Trophoblast cell (in vitro differentiated cells and primary cell): Measurements from ENCODE around the gene NKTR. TPM values are rescaled to one million over a fixed set of nuclear protein-coding genes. Genes with fewer than 3 reads are reported as not detected.
"Not testable (repeated sequence)": the region's sequence is repeated elsewhere in the genome, so short reads cannot be mapped to it uniquely, and the experiment has no call there.

Source experiments
- DNase-seq, 2 donors: peaks; one replicate each; pipeline ENCODE4 v3.0.0-alpha.2; 2016
- H2AFZ ChIP-seq: 2 replicates; pipeline ENCODE4 v1.6.1; 2013; ENCODE audit warnings: low read length, moderate library complexity, mild to moderate bottlenecking; ENCODE audit not compliant: insufficient read depth, poor library complexity
- H2AK5ac ChIP-seq: 2 replicates; pipeline ENCODE4 v1.6.1; 2013; ENCODE audit warnings: mild to moderate bottlenecking, low read length
- H2BK120ac ChIP-seq: 2 replicates; pipeline ENCODE4 v1.6.1; 2013; ENCODE audit warnings: low read length, mild to moderate bottlenecking, moderate library complexity; ENCODE audit not compliant: insufficient read depth, poor library complexity
- H2BK12ac ChIP-seq: 2 replicates; pipeline ENCODE4 v1.6.1; 2013; ENCODE audit warnings: mild to moderate bottlenecking, low read length, moderate library complexity
- H2BK5ac ChIP-seq: 2 replicates; pipeline ENCODE4 v1.6.1; 2013; ENCODE audit warnings: low read length, low read depth, moderate library complexity, mild to moderate bottlenecking; ENCODE audit not compliant: poor library complexity
- H3K14ac ChIP-seq: 2 replicates; pipeline ENCODE4 v1.6.1; 2013; ENCODE audit warnings: mild to moderate bottlenecking, low read length
- H3K18ac ChIP-seq: 2 replicates; pipeline ENCODE4 v1.6.1; 2013; ENCODE audit warnings: mild to moderate bottlenecking, low read length
- H3K23ac ChIP-seq: 2 replicates; pipeline ENCODE4 v1.6.1; 2013; ENCODE audit warnings: low read length
- H3K27ac ChIP-seq: 2 replicates; pipeline ENCODE4 v1.5.1; 2013; ENCODE audit warnings: low read depth, mild to moderate bottlenecking, inconsistent platforms, low read length, moderate library complexity
- H3K27me3 ChIP-seq: 2 replicates; pipeline ENCODE4 v1.6.1; 2013; ENCODE audit warnings: inconsistent platforms, mild to moderate bottlenecking, low read length, moderate library complexity; ENCODE audit not compliant: insufficient read depth
- H3K36me3 ChIP-seq, 2 experiments: 1 replicate in 1 of 2; 2 replicates in 1 of 2; pipeline ENCODE4 v1.6.1; 2013; ENCODE audit warnings: low read length in 2 of 2, mild to moderate bottlenecking in 2 of 2, moderate library complexity in 1 of 2; ENCODE audit not compliant: insufficient read depth in 2 of 2, control insufficient read depth in 1 of 2
- H3K4ac ChIP-seq: 2 replicates; pipeline ENCODE4 v1.6.1; 2013; ENCODE audit warnings: low read depth, mild to moderate bottlenecking, low read length, moderate library complexity
- H3K4me1 ChIP-seq, 2 experiments: 1 replicate in 1 of 2; 2 replicates in 1 of 2; pipeline ENCODE4 v1.6.1; 2013; ENCODE audit warnings: low read length in 2 of 2, mild to moderate bottlenecking in 2 of 2, moderate library complexity in 1 of 2; ENCODE audit not compliant: insufficient read depth in 2 of 2, control insufficient read depth in 1 of 2
- H3K4me2 ChIP-seq: 2 replicates; pipeline ENCODE4 v1.6.1; 2013; ENCODE audit warnings: inconsistent platforms, mild to moderate bottlenecking, low read length, moderate library complexity
- H3K4me3 ChIP-seq: 2 replicates; pipeline ENCODE4 v1.5.1; 2013; ENCODE audit warnings: mild to moderate bottlenecking, low read depth, low read length, inconsistent platforms
- H3K79me1 ChIP-seq: one replicate; pipeline ENCODE4 v1.6.1; 2013; ENCODE audit warnings: low read length
- H3K79me2 ChIP-seq: 2 replicates; pipeline ENCODE4 v1.6.1; 2013; ENCODE audit warnings: low read length, mild to moderate bottlenecking; ENCODE audit not compliant: control insufficient read depth, insufficient read depth, poor library complexity
- H3K9ac ChIP-seq: 2 replicates; pipeline ENCODE4 v1.6.1; 2013; ENCODE audit warnings: mild to moderate bottlenecking, low read length
- H3K9me3 ChIP-seq: 2 replicates; pipeline ENCODE4 v1.6.1; 2013; ENCODE audit warnings: low read depth, mild to moderate bottlenecking, control low read depth, inconsistent platforms, low read length; ENCODE audit not compliant: insufficient read depth
- H4K12ac ChIP-seq: 2 replicates; pipeline ENCODE4 v1.6.1; 2013; ENCODE audit warnings: low read depth, mild to moderate bottlenecking, low read length, moderate library complexity
- H4K8ac ChIP-seq: 2 replicates; pipeline ENCODE4 v1.6.1; 2013; ENCODE audit warnings: low read depth, mild to moderate bottlenecking, low read length, moderate library complexity
- H4K91ac ChIP-seq: one replicate; pipeline ENCODE4 v1.6.1; 2013; ENCODE audit warnings: low read depth, mild to moderate bottlenecking, low read length, moderate library complexity
- WGBS: extraction: QIAGEN DNeasy Blood & Tissue Kit; methylation state at CpG from one replicate; pipeline ENCODE4 v1.1.7; 2013; ENCODE audit warnings: missing lambda C conversion rate; ENCODE audit not compliant: insufficient read length, insufficient coverage; ENCODE audit errors: extremely low coverage; 5-methylcytosine and 5-hydroxymethylcytosine counted together
- polyA plus RNA-seq: library from polyadenylated mRNA; stranded (reverse); fragments of 200-250 nt; gene quantifications from 2 replicates; pipeline ENCODE4 v1.2.3, GENCODE V29; 2013

Gene NKTR
- 35.3 and 36.7 TPM in 2 replicates for polyA plus RNA-seq

DNA sequence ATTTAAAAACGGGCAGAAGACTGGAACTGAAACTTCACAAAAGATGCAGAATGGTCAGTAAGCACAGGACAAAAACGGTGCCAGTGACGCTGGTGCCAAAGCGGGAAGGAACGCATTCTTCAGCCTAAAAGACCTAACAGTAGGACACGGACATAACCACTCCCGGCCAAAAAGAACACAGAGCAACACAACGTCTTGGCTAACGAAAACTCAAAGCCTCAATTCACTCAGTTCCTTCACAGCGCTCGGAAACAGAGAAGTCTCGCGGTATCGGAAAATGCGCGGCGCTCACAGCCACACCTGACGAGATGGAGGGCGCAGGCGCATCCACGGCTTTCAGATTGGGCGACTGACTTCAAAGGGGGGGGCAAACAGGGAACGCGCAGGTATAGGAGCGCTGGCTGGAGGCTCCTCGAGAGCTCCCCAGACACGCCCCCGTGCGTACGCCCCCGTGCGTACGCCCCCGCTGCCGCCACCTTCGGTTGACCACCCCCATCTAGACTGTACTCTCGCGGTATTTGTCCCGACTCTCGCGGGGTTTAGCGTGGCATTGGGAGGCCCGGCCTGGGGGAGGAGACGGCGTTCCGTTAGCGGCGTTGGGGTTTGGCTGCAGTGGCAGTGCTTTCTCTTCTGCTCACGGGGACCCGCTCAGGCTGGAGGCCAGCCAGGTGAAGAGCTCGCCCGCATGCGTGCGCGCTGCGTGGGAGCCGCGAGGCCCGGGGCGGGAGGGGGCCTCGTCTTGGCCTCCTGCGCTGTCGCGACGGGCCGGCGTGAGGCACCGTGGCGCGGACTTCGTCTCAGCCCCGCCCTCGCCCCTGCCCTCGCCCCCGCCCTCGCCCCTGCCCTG lies at the start of gene NKTR:
TSS of gene NKTR (plus strand) at position 576 of the 847 bp plus-strand sequence. CDS start 321 bp downstream, outside the sequence.
- Histone ChIP-seq H3K27me3 (no peaks in the 10 kb centered on the region), H3K79me1 (peaks cover 6% of the 10 kb centered on the region), H3K9ac (peak within 1 kb of the TSS; percentile 98), H3K4me1 (peaks cover 2% of the 10 kb centered on the region in 2 experiments), H3K4me3 (peak within 1 kb of the TSS; percentile 99), H3K18ac (peak within 1 kb of the TSS; percentile 76), H3K14ac (peak within 1 kb of the TSS; percentile 89), H2BK5ac (peak within 1 kb of the TSS; percentile 81), H3K23ac (no peak within 1 kb of the TSS), H4K12ac (peak within 1 kb of the TSS; percentile 84), H3K4ac (peak within 1 kb of the TSS; percentile 77), H4K91ac (peak within 1 kb of the TSS; percentile 83), H3K9me3 (no peaks in the 10 kb centered on the region), H3K27ac (peak within 1 kb of the TSS; percentile 95), H2BK120ac (peak within 1 kb of the TSS; percentile 55), H3K4me2 (peak within 1 kb of the TSS; percentile 68), H2BK12ac (no peak within 1 kb of the TSS), H2AK5ac (peak within 1 kb of the TSS; percentile 78), H3K79me2 (peaks cover 9% of the 10 kb centered on the region), H2AFZ (peak within 1 kb of the TSS; percentile 75), H4K8ac (peak within 1 kb of the TSS; percentile 90), H3K36me3 (peaks cover 0 to 6% of the 10 kb centered on the region in 2 experiments)
- WGBS: no CpG with 5 or more reads among the region's 76 CpGs
- peak; percentile 99 to 100 for DNase-seq

GRCh38 chr3:42552830-42553229 lies 47.7 kb upstream of the NKTR start:
- H3K27me3 ChIP-seq: no peaks in the 10 kb centered on the region
- H2BK12ac ChIP-seq: no peak overlapping the region
- peaks cover 5 to 8% of the 10 kb centered on the region in 2 experiments for H3K36me3 ChIP-seq
- no peaks in the 10 kb centered on the region for H3K4me1 ChIP-seq
- no peak overlapping the region for H2BK120ac ChIP-seq
- H3K18ac ChIP-seq: no peak overlapping the region
- H3K23ac ChIP-seq: no peak overlapping the region
- no CpG with 5 or more reads among the region's 1 CpG for WGBS
- H3K9ac ChIP-seq: no peak overlapping the region
- H2BK5ac ChIP-seq: no peak overlapping the region
- H2AFZ ChIP-seq: no peak overlapping the region
- no peak overlapping the region for H3K4me3 ChIP-seq
- no peak overlapping the region for H4K8ac ChIP-seq
- H3K14ac ChIP-seq: no peak overlapping the region
- no peaks in the 10 kb centered on the region for H3K9me3 ChIP-seq
- no peak overlapping the region for H3K27ac ChIP-seq
- H3K79me2 ChIP-seq: no peaks in the 10 kb centered on the region
- no peak overlapping the region for H4K91ac ChIP-seq
- H3K4me2 ChIP-seq: no peak overlapping the region
- no peak overlapping the region for H3K4ac ChIP-seq
- no peak overlapping the region for H4K12ac ChIP-seq
- H2AK5ac ChIP-seq: no peak overlapping the region
- DNase-seq: no peak
- H3K79me1 ChIP-seq: no peaks in the 10 kb centered on the region

GRCh38 chr3:42556089-42556632 lies 44.3 kb upstream of the NKTR start:
- H2AFZ ChIP-seq: no peak overlapping the region
- H4K8ac ChIP-seq: no peak overlapping the region
- WGBS: no CpG with 5 or more reads among the region's 3 CpGs
- H3K9ac ChIP-seq: no peak overlapping the region
- H3K79me2 ChIP-seq: no peaks in the 10 kb centered on the region
- no peak overlapping the region for H3K14ac ChIP-seq
- H3K4me1 ChIP-seq: no peaks in the 10 kb centered on the region
- H3K9me3 ChIP-seq: no peaks in the 10 kb centered on the region
- H3K36me3 ChIP-seq: peaks cover 9 to 10% of the 10 kb centered on the region in 2 experiments
- no peak overlapping the region for H3K4me2 ChIP-seq
- H2BK120ac ChIP-seq: no peak overlapping the region
- H2BK5ac ChIP-seq: no peak overlapping the region
- no peak overlapping the region for H2AK5ac ChIP-seq
- H3K4me3 ChIP-seq: no peak overlapping the region
- no peak overlapping the region for H3K23ac ChIP-seq
- no peak overlapping the region for H2BK12ac ChIP-seq
- no peak overlapping the region for H4K12ac ChIP-seq
- no peak for DNase-seq
- H3K79me1 ChIP-seq: no peaks in the 10 kb centered on the region
- H3K4ac ChIP-seq: no peak overlapping the region
- no peak overlapping the region for H3K18ac ChIP-seq
- H3K27ac ChIP-seq: no peak overlapping the region
- no peaks in the 10 kb centered on the region for H3K27me3 ChIP-seq
- no peak overlapping the region for H4K91ac ChIP-seq

- peak in 1 of 2 donors; percentile 61 for DNase-seq
- H2BK12ac ChIP-seq, H3K4ac ChIP-seq, H3K79me2 ChIP-seq, H3K14ac ChIP-seq, H4K8ac ChIP-seq, H2BK5ac ChIP-seq, H3K79me1 ChIP-seq, H4K91ac ChIP-seq, H3K9me3 ChIP-seq, H3K23ac ChIP-seq, H3K27me3 ChIP-seq, H2AK5ac ChIP-seq, H4K12ac ChIP-seq, H3K18ac ChIP-seq, H3K27ac ChIP-seq, H3K4me1 ChIP-seq, H2BK120ac ChIP-seq, H3K4me3 ChIP-seq, H3K9ac ChIP-seq, H2AFZ ChIP-seq, H3K4me2 ChIP-seq: not testable (repeated sequence)
- no CpG with 5 or more reads among the region's 6 CpGs for WGBS
- peaks cover 7 to 10% of the 10 kb centered on the region in 2 experiments for H3K36me3 ChIP-seq
Measured at GRCh38 chr3:42556817-42557216, 43.7 kb upstream of the NKTR start.
